Activated CD4-positive, alpha-beta T cell treated with anti-CD3 and anti-CD28 coated beads for 1 hour (primary cell): ENCODE data around the gene ABCA12.
"Not testable (repeated sequence)": the region's sequence is repeated elsewhere in the genome, so short reads cannot be mapped to it uniquely, and the experiment has no call there.

Experiments
- DNase-seq: peaks from one replicate; pipeline ENCODE4 v3.0.0-alpha.2; 2020

ABCA12 gene

DNA sequence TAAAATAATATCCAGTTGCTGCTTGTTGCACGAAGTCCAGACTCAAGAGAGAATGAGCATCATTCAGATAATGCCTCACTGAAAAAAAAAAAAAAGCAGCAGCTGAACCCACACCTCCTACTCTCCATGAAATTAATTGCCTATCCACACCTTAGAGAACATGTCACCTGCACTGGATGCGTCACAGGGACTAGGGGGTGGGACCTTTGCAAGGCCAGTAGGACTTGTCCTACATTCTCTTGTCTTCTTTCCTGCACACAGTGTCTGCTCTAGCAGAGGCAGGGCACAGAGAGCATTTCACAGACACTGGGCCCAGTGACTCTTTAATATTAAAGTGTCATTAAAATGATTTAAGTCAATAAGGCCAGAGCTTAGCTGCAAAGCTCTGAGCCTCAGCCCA lies at the start of gene ABCA12:
Gene ABCA12 (minus strand): TSS at position 148 of the 400 bp plus-strand sequence. CDS start 418 bp downstream, outside the sequence.
- DNase-seq, result no peak

DNA sequence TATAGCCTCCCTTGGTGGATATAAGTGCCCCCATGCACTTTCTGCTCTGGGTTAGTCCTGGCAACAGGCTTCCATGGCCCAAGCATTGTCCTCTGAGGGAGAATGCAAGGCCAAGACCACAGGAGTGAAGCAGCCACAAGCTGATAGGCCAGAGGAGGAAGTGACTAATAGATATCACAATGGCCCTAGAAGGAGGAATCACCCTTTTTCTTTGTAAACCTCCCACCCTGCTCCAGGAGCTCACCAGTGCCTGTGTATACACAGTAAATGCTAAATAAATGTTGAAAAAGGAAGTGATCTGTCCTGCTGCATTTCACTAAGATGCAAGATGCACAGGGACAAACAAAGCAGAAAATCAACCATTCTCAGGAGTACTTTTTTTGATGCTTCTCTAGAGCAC lies 49.7 kb upstream of the ABCA12 start:
- no peak for DNase-seq

DNA sequence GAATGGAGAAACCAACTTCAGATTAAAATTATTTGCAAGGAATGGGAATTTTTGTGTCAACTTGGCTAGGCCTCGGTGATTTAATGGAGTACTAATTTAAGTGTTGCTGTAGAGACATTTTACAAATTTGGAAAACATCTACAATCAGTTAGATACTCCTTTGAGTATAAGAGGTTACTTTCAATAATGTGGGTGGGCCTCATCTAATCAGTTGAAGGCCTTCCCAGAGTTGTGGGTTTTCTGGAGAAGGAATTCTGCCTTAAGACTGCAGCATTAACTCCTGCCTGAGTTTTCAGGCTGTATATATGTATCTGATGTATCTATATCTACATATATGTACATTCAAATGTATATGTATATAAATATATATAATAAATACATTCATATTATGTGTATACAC lies 47.6 kb upstream of the ABCA12 start:
- no peak for DNase-seq

DNA sequence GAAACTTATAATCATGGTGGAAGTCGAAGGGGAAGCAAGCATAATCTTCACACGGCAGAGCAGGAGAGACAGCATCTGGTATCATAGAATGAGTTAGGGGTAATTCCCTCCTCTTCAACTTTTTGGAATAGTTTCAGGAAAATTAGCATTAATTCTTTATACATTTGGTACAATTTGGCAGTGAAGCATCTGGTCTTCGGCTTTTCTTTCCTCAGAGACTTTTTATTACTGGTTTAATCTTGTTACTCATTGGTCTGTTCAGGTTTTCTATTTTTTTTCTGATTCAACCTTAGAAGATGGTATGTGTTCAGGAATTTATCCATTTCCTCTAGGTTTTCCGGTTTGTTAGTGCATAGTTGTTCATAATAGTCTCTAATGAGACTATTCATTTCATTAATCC lies 39.7 kb upstream of the ABCA12 start:
- DNase-seq, result no peak

DNA sequence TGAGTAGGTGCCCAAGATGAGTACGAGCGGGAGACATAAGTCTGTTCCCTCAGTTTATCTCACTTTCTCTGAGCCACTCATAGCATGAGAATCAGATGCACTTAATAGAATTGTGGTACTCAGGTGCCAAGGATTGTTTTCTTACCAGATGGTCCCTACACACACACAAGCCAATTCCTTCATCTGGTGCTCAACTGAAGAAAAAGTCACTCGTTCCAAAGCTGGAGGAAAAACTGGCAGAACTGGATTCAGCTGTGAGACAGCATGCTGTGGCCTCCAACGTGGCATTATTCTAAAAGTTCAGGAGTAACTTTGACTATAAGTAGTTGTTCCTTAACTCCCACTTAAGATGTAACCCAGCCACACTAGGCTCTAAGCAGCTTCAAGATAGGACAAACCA lies 33.4 kb upstream of the ABCA12 start:
- no peak for DNase-seq

GRCh38 chr2:215171151-215171550 lies 32.7 kb upstream of the ABCA12 start:
- DNase-seq, result no peak

DNA sequence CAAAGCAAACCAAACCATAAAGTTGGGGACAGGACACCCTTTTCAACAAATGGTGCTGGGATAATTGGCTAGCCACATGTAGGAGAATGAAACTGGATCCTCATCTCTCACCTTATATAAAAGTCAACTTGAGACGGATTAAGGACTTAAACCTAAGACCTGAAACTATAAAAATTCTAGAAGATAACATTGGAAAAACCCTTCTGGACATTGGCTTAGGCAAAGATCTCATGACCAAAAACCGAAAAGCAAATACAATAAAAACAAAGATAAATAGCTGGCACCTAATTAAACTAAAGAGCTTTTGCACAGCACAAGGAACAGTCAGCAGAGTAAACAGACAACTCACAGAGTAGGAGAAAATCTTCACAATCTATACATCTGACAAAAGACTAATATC lies 28.1 kb upstream of the ABCA12 start:
- not testable (repeated sequence) for DNase-seq

DNA sequence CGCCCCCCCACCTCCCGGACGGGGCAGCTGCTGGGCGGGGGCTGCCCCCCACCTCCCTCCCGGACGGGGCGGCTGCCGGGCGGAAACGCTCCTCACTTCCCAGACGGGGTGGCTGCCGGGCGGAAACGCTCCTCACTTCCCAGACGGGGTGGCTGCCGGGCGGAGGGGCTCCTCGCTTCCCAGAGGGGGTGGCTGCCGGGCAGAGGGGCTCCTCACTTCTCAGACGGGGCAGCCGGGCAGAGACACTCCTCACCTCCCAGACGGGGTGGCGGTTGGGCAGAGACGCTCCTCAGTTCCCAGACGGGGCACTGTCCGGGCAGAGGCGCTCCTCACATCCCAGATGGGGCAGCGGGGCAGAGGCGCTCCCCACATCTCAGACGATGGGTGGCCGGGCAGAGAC lies 24.9 kb upstream of the ABCA12 start:
- DNase-seq, result not testable (repeated sequence)

DNA sequence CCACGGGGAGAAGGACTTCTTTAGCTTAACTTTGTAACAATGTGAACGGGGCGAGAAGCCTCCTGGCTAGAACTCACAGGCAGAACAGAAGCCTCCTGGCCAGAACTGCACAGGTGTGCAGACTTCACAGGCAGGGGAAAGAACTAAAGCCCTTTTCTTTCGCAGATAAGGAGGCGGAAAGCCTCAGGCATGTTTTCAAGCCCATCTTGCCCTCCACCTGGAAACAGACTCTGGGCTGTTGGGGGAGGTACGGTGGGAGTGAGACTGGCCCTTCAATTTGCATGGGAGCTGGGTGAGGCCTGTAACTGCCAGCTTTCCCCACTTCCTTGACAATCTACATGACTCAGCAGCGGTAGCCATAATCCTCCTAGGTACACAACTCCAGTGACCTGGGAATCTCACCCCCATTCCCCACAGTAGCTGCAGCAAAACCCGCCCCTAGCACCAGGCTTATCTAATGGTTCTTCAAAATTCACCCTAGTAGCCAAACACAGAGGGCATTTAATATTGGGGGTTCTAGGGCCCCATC lies 22.9 kb upstream of the ABCA12 start:
- DNase-seq, result no peak

GRCh38 chr2:215160081-215160480 lies 21.7 kb upstream of the ABCA12 start:
- no peak for DNase-seq

- DNase-seq, result no peak
Observed at GRCh38 chr2:215156453-215156852, 18.0 kb upstream of the ABCA12 start.

- DNase-seq, result no peak
Observed at GRCh38 chr2:215149894-215150293, 11.5 kb upstream of the ABCA12 start.

DNA sequence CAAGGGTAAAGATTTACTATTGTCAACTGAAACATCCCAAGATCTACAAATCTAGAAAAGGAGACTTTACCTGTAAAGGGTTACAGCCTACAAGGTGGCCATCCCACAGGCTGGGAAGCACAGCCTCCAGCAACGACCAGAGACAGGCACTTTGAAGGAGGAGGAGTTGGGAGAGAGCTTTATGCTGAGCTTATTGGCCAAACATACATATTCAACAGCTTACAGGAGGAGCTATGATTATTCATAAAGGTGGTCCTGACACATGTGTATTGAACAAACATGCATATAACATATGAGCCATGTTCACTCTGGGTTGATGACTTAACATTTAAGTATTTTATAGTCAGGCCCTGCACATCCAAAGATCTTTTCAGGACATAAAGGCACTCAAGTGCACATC lies 11.1 kb upstream of the ABCA12 start:
- DNase-seq, result no peak

DNA sequence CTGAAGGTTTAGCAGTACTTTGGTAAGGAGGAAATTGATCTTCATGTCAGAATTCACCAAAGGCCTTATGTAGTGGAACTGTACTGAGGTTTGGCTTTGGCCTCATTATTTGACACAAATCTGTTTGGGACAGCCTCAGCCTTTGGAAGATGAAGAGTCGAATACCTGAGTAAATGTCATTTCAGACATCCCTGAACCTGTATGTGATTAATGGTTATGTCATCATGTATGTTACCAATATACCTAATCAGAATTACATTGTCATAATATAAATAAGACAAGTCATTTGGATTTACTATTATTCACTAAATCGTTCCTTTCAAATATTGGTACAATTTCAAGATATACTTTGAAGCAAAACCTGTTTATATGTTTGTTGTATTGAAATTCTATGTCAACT lies 10.6 kb upstream of the ABCA12 start:
- no peak for DNase-seq

- no peak for DNase-seq
Observed at GRCh38 chr2:215145611-215146010, 7.2 kb upstream of the ABCA12 start.

DNA sequence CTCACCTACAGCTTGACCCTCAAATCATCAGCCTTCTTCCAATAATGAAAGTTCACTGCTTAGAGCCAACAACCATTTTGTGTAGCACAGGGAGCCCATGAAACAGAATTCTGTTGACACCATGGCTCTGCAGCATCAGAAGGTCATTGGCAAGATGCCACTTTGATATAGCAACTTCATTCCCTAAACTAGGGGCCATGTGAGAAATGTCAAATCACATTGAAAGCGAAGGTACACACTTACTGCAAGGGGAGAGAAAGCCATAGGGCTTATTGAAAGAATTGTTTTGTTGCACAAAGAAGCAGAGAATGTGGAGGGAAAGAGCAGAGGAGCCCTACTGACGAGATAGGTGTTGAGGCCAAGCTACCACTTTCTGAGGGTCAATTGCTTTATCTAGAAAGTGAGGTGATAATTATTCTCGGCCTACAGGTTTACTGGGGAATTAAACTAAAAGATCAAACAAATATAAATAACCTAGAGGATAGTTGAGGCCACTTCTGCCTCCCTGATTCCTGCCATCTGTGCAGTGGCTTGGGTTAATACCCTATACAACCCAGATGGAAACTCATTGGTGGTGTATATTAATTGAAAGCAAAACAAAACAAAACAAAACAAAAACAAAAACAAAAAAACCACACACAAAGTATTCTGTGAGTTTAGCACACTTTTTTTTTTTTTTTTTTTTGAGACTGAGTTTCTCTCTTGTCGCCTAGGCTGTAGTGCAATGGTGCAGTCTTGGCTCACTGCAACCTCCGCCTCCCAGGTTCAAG lies 5.9 kb upstream of the ABCA12 start:
- no peak for DNase-seq

GRCh38 chr2:215143458-215143857 lies 5.0 kb upstream of the ABCA12 start:
- no peak for DNase-seq

- DNase-seq, result no peak
Observed at GRCh38 chr2:215141706-215142105, 3.3 kb upstream of the ABCA12 start.

DNA sequence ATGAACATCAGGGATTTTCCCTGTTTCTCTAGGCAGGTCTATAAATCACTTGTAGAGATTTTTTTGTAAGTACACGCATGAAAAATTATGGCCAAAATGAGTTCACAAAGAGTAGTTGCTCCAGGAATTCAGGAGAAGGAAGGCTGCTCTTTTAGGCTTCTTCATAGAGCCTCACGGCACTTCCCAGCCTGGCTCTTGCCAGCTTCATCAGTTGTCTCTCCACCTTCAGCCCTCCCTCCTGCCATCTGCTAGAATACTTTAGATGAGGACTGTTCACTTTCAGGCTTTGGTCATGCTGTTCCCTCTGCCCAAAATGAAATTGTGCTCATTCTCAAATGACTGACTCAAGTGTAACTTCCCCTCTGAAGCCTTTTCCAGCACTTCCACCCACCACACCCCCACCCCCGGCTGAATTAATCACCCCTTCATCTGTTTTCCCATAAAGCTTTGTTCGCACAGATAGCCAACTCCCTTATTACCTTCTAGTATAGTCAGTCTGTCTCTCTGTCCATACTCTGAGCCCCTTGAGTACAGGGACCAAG lies 1.8 kb upstream of the ABCA12 start:
- DNase-seq, result no peak

- DNase-seq, result no peak
Observed at GRCh38 chr2:215137741-215138340, 585 bp downstream of the ABCA12 start.

GRCh38 chr2:215137329-215137686 lies 1.1 kb downstream of the ABCA12 start:
- no peak for DNase-seq

DNA sequence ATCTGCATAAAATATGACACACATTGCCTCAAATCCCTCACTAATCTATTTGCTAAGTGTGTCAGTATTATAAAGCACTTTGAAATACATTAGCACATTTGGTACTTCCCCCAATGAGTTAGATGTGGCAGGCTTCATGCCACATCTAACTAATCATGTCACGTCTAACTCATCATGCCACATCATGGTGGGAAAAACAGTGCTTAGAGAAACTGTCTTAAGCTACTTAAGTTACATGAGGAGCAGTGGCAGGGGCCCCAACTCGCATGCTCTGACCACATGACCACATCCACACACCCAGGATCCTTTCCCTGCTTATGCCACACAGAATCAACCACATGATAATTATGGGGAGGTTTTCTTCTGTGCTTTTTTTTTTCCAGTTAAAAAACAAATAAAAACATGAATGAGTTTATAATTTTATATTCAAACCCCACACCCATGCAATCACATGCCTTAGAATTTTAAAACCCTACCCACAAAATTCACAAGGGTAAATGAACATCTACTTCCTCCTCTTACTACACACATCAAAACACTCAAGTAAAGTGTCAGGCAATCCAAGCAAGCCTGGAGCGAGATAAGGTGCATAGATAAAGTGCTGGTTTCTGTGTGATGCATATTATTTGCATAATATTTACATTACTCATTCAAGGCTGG lies 1.6 kb downstream of the ABCA12 start:
- DNase-seq, result no peak

DNA sequence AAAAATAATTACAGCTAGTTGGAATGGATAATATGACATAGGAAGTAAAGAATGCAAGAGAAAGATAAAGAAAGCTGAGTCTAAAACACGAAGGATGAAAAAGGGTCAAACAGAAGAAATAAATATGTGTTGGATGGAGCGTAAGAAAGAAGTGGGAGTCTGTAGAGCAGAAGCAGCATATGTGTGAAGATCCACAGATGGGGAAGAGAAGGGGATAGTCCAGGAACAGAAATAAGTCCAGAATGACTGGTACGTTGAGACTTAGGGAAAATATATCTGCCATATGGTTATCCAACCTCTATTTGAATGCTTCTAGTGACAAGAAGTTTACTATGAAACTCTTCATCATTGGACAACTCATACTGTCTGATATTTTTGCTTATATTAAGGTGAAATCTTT lies 18.0 kb downstream of the ABCA12 start:
- no peak for DNase-seq

DNA sequence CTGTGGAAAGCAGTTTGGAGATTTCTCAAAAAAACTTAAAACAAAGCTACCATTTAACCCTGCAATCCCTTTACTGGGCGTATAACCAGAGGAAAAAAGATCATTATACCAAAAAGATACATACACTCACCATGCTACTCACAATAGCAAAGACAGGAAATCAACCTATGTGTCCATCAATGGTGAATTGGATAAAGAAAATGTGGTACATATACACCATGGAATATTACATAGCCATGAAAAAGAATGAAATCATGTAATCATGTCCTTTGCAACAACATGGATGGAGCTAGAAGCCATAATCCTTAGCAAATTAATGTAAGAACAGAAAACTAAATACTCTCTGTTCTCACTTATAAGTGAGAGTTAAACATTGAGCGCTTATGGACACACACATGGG lies 18.6 kb downstream of the ABCA12 start:
- no peak for DNase-seq
